Measurements from ENCODE around the gene PPP1R12C. TPM values are rescaled to one million over a fixed set of nuclear protein-coding genes. Genes with fewer than 3 reads are reported as not detected.

The PPP1R12C gene
- total RNA-seq, 4 donors from 2014 or later, result 113 to 512 (median 193) TPM

DNA sequence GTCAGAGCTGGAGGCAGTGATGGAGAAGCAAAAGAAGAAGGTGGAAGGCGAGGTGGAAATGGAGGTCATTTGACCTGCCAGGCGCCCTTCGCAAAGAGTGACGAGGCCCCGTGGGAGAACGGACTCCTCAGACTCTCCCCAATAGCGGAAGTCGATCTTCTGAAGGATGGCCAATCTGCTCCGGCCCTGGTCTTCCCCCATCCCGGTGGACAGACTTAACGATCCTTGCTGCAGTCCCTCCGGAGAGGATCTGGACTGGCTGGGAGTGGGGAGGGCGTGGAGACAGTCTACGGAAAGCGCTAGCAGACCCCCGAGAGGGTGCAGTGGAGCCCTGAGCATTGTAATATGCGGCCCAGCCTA is 29.9 kb downstream of the PPP1R12C start:
- peaks cover 0 to 25% (median 0%) of the 10 kb centered on the region in 3 donors for H3K36me3 ChIP-seq
- TF ChIP-seq POLR2A (IDR thresholded peaks at IDR 0.05), result no peak
- TF ChIP-seq, protein P1, sequence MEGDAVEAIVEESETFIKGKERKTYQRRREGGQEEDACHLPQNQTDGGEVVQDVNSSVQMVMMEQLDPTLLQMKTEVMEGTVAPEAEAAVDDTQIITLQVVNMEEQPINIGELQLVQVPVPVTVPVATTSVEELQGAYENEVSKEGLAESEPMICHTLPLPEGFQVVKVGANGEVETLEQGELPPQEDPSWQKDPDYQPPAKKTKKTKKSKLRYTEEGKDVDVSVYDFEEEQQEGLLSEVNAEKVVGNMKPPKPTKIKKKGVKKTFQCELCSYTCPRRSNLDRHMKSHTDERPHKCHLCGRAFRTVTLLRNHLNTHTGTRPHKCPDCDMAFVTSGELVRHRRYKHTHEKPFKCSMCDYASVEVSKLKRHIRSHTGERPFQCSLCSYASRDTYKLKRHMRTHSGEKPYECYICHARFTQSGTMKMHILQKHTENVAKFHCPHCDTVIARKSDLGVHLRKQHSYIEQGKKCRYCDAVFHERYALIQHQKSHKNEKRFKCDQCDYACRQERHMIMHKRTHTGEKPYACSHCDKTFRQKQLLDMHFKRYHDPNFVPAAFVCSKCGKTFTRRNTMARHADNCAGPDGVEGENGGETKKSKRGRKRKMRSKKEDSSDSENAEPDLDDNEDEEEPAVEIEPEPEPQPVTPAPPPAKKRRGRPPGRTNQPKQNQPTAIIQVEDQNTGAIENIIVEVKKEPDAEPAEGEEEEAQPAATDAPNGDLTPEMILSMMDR (IDR thresholded peaks at IDR 0.05), result no peak
- peak in 1 of 3 donors; percentile 48 for DNase-seq
- H3K9me3 ChIP-seq, result peaks cover 0 to 3% (median 0%) of the 10 kb centered on the region in 4 donors
- peak overlapping the region in 2 of 4 donors; percentile 25 to 28 for H3K27ac ChIP-seq
- H3K27me3 ChIP-seq, result no peaks in the 10 kb centered on the region
- H3K4me1 ChIP-seq, result peaks cover 0 to 25% (median 12%) of the 10 kb centered on the region in 4 donors
- H3K4me3 ChIP-seq, result peak overlapping the region; percentile 24 to 49 (median 42)

DNA sequence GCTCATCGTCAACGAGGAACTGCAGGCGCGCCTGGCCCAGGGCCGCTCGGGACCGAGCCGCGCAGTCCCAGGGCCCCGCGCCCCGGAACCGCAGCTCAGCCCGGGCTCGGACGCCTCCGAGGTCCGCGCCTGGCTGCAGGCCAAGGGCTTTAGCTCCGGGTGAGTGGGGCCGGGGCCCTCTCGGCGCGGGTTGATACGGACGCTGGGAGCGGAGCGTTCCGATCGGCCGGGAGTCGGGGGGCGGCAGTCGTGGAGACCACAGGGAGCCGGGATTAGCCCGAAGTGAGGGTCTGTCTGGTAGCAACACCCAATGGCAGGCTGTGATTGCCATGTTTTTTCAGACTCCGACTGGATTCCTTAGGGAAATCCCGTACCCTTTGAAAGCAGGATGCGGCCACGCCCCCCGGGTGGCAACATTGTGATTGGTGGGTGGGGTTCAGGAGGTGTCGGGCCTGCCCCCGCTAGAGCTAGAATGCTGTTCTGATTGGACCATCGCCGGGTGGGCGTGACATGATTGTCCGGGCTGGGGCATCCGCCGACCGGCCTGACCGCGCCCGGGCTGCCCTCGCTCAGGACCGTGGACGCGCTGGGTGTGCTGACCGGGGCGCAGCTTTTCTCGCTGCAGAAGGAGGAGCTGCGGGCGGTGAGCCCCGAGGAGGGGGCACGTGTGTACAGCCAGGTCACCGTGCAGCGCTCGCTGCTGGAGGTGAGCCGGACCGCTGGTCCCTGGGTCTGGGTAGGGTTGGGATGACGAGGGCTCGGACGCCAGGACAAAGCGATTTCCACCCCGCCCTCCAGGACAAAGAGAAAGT is 30.5 kb downstream of the PPP1R12C start:
- Histone ChIP-seq H3K4me1 (peaks cover 0 to 30% (median 13%) of the 10 kb centered on the region in 4 donors), H3K27me3 (peaks cover 0 to 5% of the 10 kb centered on the region in 2 donors), H3K9me3 (peaks cover 0 to 8% (median 0%) of the 10 kb centered on the region in 4 donors), H3K27ac (peak overlapping the region in 2 of 4 donors; percentile 25 to 28), H3K36me3 (peaks cover 0 to 19% (median 0%) of the 10 kb centered on the region in 3 donors), H3K4me3 (peak overlapping the region; percentile 24 to 49 (median 42))
- peak; percentile 71 to 92 (median 90) for DNase-seq
- TF ChIP-seq POLR2A (IDR thresholded peaks at IDR 0.05), result no peak
- TF ChIP-seq, protein P1 (IDR thresholded peaks at IDR 0.05), result no peak

DNA sequence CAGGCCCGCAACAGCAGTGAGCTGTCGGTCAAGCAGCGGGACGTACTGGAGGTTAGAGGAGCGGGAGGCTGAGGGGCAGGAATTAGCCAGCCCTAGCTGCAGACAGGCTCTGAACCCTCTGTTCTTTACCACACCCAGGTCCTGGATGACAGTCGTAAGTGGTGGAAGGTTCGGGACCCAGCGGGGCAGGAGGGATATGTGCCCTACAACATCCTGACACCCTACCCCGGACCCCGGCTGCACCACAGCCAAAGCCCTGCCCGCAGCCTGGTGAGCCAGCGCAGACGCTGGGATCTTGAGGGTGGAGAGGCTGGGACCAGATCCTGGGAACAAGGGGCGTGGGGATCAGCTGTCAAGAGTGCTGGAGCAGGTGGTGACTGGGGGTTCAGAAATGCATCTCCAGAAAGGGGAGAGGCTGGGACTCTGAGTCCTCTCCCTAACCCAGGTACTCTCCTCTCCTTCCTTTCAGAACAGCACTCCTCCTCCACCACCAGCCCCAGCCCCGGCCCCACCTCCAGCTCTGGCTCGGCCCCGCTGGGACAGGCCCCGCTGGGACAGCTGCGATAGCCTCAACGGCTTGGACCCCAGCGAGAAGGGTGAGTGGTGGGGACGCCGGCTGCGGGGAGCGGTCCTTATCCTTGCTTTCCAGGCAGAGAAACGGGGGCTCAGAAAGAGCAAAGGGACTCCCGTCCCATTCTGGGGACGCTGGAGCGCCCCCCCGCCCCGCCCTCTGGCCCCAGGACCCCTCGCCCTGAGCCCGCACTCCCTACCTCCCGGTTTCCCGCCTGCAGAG is 31.3 kb downstream of the PPP1R12C start:
- H3K36me3 ChIP-seq, result peaks cover 0 to 11% (median 0%) of the 10 kb centered on the region in 3 donors
- no peak overlapping the region for H3K27ac ChIP-seq
- TF ChIP-seq, protein P1 (IDR thresholded peaks at IDR 0.05), result no peak
- no peak for TF ChIP-seq POLR2A (IDR thresholded peaks at IDR 0.05)
- H3K4me3 ChIP-seq, result peak overlapping the region in 3 of 4 donors; percentile 37 to 49 (median 46)
- peak in 1 of 3 donors; percentile 50 for DNase-seq
- H3K27me3 ChIP-seq, result peaks cover 0 to 7% of the 10 kb centered on the region in 2 donors
- H3K9me3 ChIP-seq, result peaks cover 0 to 14% (median 0%) of the 10 kb centered on the region in 4 donors
- peaks cover 0 to 36% (median 17%) of the 10 kb centered on the region in 4 donors for H3K4me1 ChIP-seq

GRCh38 chr19:55084416-55084815 is 33.0 kb downstream of the PPP1R12C start:
- H3K9me3 ChIP-seq, result peaks cover 0 to 21% (median 0%) of the 10 kb centered on the region in 4 donors
- no peak overlapping the region for H3K4me3 ChIP-seq
- H3K4me1 ChIP-seq, result peaks cover 0 to 49% (median 21%) of the 10 kb centered on the region in 4 donors
- DNase-seq, result no peak
- H3K27ac ChIP-seq, result no peak overlapping the region
- peaks cover 0 to 7% of the 10 kb centered on the region in 2 donors for H3K27me3 ChIP-seq
- TF ChIP-seq POLR2A (IDR thresholded peaks at IDR 0.05), result no peak
- TF ChIP-seq, protein P1 (IDR thresholded peaks at IDR 0.05), result no peak
- no peaks in the 10 kb centered on the region for H3K36me3 ChIP-seq

DNA sequence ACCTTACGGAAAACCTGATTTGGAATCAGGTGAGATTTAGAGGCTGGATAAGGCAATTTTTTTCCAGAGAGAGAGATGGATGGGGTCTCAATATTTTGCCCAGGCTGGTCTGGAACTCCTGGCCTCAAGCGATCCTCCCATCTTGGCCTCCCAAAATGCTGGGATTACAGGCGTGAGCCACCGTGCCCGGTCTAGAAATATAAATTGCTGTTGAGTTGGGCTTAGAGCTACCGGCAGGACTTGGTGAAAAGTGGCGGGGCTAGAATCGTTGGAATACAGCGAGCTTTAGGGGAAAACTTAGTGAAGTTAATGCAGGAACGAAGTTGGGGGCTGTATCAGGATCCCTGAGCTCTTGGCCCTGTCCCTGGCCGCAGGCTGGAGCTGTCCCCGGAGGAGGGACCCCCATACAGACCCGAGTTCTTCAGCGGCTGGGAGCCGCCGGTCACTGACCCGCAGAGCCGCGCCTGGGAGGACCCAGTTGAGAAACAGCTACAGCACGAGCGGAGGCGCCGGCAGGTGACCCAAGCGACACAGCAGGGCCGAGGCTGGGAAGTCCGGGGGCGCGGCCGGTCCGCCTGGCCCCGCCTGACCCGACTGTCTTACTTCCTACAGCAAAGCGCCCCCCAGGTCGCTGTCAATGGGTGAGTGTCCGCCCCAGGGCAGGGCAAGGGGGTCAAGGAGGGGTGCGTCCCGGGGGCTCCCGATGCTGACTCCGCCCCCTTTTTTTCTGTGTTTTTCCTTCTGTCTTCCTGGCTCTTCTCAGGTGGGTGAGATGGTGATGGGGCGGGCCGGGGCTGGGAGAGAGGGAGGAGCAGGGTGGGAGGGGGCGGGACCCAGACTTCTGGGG is 34.2 kb downstream of the PPP1R12C start:
- Histone ChIP-seq H3K36me3 (no peaks in the 10 kb centered on the region), H3K27me3 (peaks cover 0 to 7% of the 10 kb centered on the region in 2 donors), H3K4me1 (peaks cover 0 to 45% (median 21%) of the 10 kb centered on the region in 4 donors), H3K9me3 (peaks cover 0 to 21% (median 0%) of the 10 kb centered on the region in 4 donors), H3K27ac (no peak overlapping the region), H3K4me3 (no peak overlapping the region)
- no peak for TF ChIP-seq POLR2A (IDR thresholded peaks at IDR 0.05)
- TF ChIP-seq, protein P1 (IDR thresholded peaks at IDR 0.05), result no peak
- peak in 1 of 3 donors; percentile 50 for DNase-seq

Data from Peyer's patch (tissue), 4 donors.